Gastrocnemius medialis (tissue), 4 donors: Measurements from ENCODE around the gene DPEP1. TPM values are rescaled to one million over a fixed set of nuclear protein-coding genes. Genes with fewer than 3 reads are reported as not detected.

Experiments
- ATAC-seq, 2 donors: fragments of 150-250 bp; one replicate each; pipeline ENCODE4 v1.9.1; 2016
- DNase-seq, 2 donors: peaks; one replicate each; pipeline ENCODE4 v3.0.0-alpha.2; 2019
- H3K27ac ChIP-seq, 4 donors: fragments of 200-600 bp; sonication (generic); 1 replicate in 1 of 4; 2 replicates in 3 of 4; pipeline ENCODE4 v1.5.1; 2016 to 2018; ENCODE audit warnings: mild to moderate bottlenecking in 2 of 4, moderate library complexity in 1 of 4
- H3K27me3 ChIP-seq, 3 donors: fragments of 200-600 bp; sonication (generic) in 2 of 3; 1 replicate in 1 of 3; 2 replicates in 2 of 3; pipeline versions ENCODE4 v1.5.1 to v1.6.0; 2016 to 2019; ENCODE audit warnings: mild to moderate bottlenecking in 1 of 3, moderate library complexity in 1 of 3
- H3K36me3 ChIP-seq, 2 donors: fragments of 200-600 bp; sonication (generic) in 1 of 2; one replicate each; pipeline ENCODE4 v1.5.1; 2017 to 2018
- H3K4me1 ChIP-seq, 2 donors: fragments of 200-600 bp; sonication (generic) in 1 of 2; one replicate each; pipeline ENCODE4 v1.5.1; 2016 to 2017; ENCODE audit warnings: mild to moderate bottlenecking in 2 of 2
- H3K4me3 ChIP-seq, 4 donors: fragments of 200-600 bp; sonication (generic) in 3 of 4; 1 replicate in 1 of 4; 2 replicates in 3 of 4; pipeline ENCODE4 v1.5.1; 2016 to 2019; ENCODE audit warnings: mild to moderate bottlenecking in 2 of 4
- H3K9me3 ChIP-seq, 3 donors: fragments of 200-600 bp; sonication (generic) in 2 of 3; 1 replicate in 1 of 3; 2 replicates in 2 of 3; pipeline ENCODE4 v1.5.1; 2016 to 2019
- CTCF ChIP-seq, 5 experiments: fragments of 450-650 bp in 3 of 5; fragments of 200-600 bp in 2 of 5; sonication (generic) in 2 of 5; IDR thresholded peaks in 4 of 5; conservative IDR thresholded peaks in 1 of 5; 1 replicate in 4 of 5; 2 replicates in 1 of 5; pipeline ENCODE4 v1.5.1; 2016 to 2019; ENCODE audit warnings: antibody characterized with exemption in 5 of 5, mild to moderate bottlenecking in 3 of 5, moderate library complexity in 3 of 5
- POLR2A ChIP-seq, 2 donors: fragments of 450-650 bp; IDR thresholded peaks; one replicate each; pipeline ENCODE4 v1.6.1; 2017; ENCODE audit warnings: antibody characterized with exemption in 2 of 2, mild to moderate bottlenecking in 2 of 2, moderate library complexity in 2 of 2
- in situ Hi-C, 4 donors: fragments of 200-750 bp; cut with MboI; loops; one replicate each; pipeline versions ENCODE4 v1.15.0 to v1.8.0; 2017; ENCODE audit warnings: low sequenced_read_pairs in 4 of 4
- intact Hi-C: fragments of 100-400 bp; cut with DNase I; formaldehyde crosslinking; loops from one replicate; pipeline ENCODE4 v1.15.1; 2023; ENCODE audit warnings: low total_unique reads
- total RNA-seq, 4 donors: library from RNA; depleted of rRNA; stranded (reverse); fragments of >200 nt; gene quantifications; one replicate each; pipeline versions ENCODE4 v1.1.0 to v1.2.3, GENCODE V29; 2016

DPEP1 gene
- total RNA-seq, 4 donors from 2014 or later, result not detected

DNA sequence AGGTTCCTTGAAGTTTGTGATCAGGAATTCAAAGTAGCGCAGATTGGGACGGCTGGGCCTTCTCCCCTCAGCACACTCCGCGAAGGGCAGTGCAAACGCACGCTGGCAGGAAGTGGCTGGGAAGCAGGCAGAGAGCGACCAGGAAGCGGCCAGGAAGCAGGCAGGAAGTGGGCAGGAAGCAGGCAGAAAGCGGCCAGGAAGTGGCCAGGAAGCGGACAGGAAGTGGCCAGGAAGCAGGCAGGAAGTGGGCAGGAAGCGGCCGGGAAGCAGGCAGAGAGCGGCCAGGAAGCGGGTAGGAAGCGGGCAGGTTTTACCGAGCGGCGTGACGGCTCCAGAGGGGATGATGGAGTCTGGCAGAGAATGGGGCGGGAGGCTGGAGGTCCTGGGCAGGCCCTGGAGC lies 3.2 kb downstream of the DPEP1 start:
- in situ Hi-C loops, result no loop called here
- Histone ChIP-seq H3K27ac (no peak overlapping the region), H3K27me3 (peaks cover 18 to 37% (median 24%) of the 10 kb centered on the region in 3 donors), H3K9me3 (no peaks in the 10 kb centered on the region), H3K36me3 (no peaks in the 10 kb centered on the region), H3K4me1 (no peaks in the 10 kb centered on the region), H3K4me3 (no peak overlapping the region)
- DNase-seq, result no peak
- TF ChIP-seq CTCF (IDR thresholded peaks at IDR 0.05 in 4 of 5, conservative IDR thresholded peaks at IDR 0.05 in 1 of 5) (no peak), POLR2A (IDR thresholded peaks at IDR 0.05) (no peak)
- ATAC-seq, result no peak
- intact Hi-C loops, result no loop called here

GRCh38 chr16:89617036-89617435 lies 3.6 kb downstream of the DPEP1 start:
- H3K27ac ChIP-seq, result no peak overlapping the region
- no peak for DNase-seq
- intact Hi-C loops (no loop called here), in situ Hi-C loops (no loop called here)
- H3K4me3 ChIP-seq, result no peak overlapping the region
- TF ChIP-seq POLR2A (IDR thresholded peaks at IDR 0.05), result no peak
- peaks cover 18 to 41% (median 24%) of the 10 kb centered on the region in 3 donors for H3K27me3 ChIP-seq
- no peaks in the 10 kb centered on the region for H3K4me1 ChIP-seq
- no peaks in the 10 kb centered on the region for H3K36me3 ChIP-seq
- H3K9me3 ChIP-seq, result no peaks in the 10 kb centered on the region
- no peak for ATAC-seq

DNA sequence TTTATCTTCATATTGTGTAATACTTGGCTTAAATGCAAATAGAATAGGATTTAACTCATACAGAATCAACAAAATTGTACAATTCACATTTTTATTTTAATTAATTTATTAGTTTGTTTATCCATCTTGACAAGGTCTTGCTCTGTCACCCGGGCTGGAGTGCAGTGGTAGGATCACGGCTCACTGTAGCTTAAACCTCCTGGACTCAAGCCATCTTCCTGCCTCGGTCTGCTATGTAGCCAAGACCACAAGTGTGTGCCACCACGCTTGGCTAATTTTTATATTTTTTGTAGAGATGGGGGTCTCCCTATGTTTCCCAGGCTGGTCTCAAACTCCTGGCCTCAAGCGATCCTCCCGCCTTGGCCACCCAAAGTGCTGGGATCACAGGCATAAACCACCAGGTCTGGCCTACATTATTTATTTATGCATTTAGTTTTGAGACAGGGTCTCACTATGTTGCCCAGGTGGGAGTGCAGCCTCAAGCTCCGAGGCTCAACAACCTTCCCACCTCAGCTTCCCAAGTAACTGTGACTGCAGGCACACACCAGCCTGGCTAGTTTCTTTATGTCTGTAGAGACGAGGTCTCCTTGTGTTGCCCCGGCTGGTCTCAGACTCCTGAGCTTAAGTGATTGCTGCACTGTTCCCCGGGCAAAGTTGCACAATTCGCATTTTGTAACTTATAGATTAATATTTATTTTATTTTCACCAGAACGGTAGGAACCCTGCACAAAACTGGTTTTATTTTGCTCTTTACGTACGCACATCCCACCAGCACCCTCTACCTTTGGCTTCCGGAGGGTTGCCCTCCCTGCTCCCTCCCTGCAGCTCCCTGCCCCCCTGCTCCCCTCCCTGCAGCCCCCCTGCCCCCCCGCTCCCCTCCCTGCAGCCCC lies 4.9 kb downstream of the DPEP1 start:
- H3K9me3 ChIP-seq, result no peaks in the 10 kb centered on the region
- no peaks in the 10 kb centered on the region for H3K36me3 ChIP-seq
- in situ Hi-C loops (no loop called here), intact Hi-C loops (no loop called here)
- ATAC-seq (no peak), DNase-seq (no peak)
- no peak for TF ChIP-seq POLR2A (IDR thresholded peaks at IDR 0.05)
- TF ChIP-seq CTCF (IDR thresholded peaks at IDR 0.05 in 4 of 5, conservative IDR thresholded peaks at IDR 0.05 in 1 of 5), result no peak
- H3K27me3 ChIP-seq, result peaks cover 11 to 36% (median 24%) of the 10 kb centered on the region in 3 donors
- no peak overlapping the region for H3K27ac ChIP-seq
- no peaks in the 10 kb centered on the region for H3K4me1 ChIP-seq
- no peak overlapping the region for H3K4me3 ChIP-seq

DNA sequence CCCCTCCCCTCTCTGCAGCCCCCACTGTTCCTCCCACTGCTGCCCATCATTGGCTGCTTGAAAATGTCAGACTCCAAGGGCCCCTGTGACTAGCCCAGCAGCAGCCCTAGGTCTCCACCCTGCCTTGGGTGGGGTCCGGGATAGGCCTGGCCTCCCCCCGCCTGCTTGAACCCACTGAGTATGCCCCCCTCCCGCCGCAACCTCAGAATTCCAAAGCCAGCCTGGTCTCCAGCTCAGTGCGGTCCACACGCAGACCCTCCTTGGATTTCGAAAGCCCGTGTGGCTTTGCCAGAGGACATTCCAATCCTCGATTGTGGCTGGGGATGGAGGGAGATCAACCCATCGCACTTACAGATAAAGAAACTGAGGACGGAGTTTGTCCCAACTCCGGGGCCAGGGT lies 6.4 kb downstream of the DPEP1 start:
- Histone ChIP-seq H3K27me3 (peaks cover 12 to 40% (median 21%) of the 10 kb centered on the region in 3 donors), H3K4me1 (no peaks in the 10 kb centered on the region), H3K36me3 (no peaks in the 10 kb centered on the region), H3K27ac (no peak overlapping the region), H3K4me3 (no peak overlapping the region), H3K9me3 (no peaks in the 10 kb centered on the region)
- in situ Hi-C loops (no loop called here), intact Hi-C loops (no loop called here)
- ATAC-seq (no peak), DNase-seq (no peak)
- TF ChIP-seq POLR2A (IDR thresholded peaks at IDR 0.05) (no peak), CTCF (IDR thresholded peaks at IDR 0.05 in 4 of 5, conservative IDR thresholded peaks at IDR 0.05 in 1 of 5) (no peak)

DNA sequence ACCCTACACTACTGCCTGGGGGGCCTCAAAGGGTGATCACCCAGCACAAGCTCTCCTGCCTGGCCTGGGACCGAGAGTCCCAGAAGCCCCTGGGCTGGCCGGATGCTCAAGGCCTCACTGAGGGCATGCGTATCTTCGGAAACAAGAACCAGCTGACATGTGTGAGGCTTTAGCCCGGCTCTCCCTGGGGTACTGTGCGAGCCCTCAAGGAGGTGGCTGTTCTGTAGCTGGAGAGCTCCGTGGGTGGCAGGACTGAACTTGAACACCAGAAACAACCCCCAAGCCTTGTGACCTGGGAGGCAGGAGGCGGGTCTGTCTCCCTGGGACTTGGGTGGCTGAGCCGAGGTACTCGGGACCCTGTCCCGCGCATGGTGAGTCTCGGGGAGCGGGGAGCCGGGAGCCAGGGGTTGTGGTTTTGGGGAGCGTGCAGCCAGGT lies 7.0 kb downstream of the DPEP1 start:
- ATAC-seq, result no peak
- peaks cover 12 to 35% (median 15%) of the 10 kb centered on the region in 3 donors for H3K27me3 ChIP-seq
- in situ Hi-C loops, result no loop called here

More for the DNA sequence above, 7.0 kb downstream of the DPEP1 start:
- H3K27ac ChIP-seq, result no peak overlapping the region
- no peaks in the 10 kb centered on the region for H3K36me3 ChIP-seq
- no peaks in the 10 kb centered on the region for H3K4me1 ChIP-seq
- no peak for TF ChIP-seq POLR2A (IDR thresholded peaks at IDR 0.05)
- TF ChIP-seq CTCF (IDR thresholded peaks at IDR 0.05 in 4 of 5, conservative IDR thresholded peaks at IDR 0.05 in 1 of 5), result no peak
- H3K4me3 ChIP-seq, result no peak overlapping the region
- no peak for DNase-seq
- no peaks in the 10 kb centered on the region for H3K9me3 ChIP-seq
- intact Hi-C loops, result no loop called here
